H1 (cell line): Measurements from ENCODE around the gene TADA3.

Experiments
- CHD2 ChIP-seq: IDR thresholded peaks from 2 replicates; pipeline ENCODE4 v1.6.1; 2012; ENCODE audit warnings: low read length, improper control_type of control experiment
- EZH2 ChIP-seq: fragments of 200-600 bp; sonication (generic); IDR thresholded peaks from 2 replicates; pipeline ENCODE4 v1.7.1; 2012; ENCODE audit warnings: low read depth, mild to moderate bottlenecking, moderate library complexity, low read length, inconsistent platforms; ENCODE audit not compliant: severe bottlenecking
- RAD21 ChIP-seq, 2 experiments: IDR thresholded peaks in 1 of 2; conservative IDR thresholded peaks in 1 of 2; 2 replicates each; pipeline ENCODE4 v1.6.1; 2011; ENCODE audit warnings: low read depth in 2 of 2, low read length in 2 of 2, improper control_type of control experiment in 1 of 2, inconsistent platforms in 1 of 2, mild to moderate bottlenecking in 1 of 2, moderate library complexity in 1 of 2
- SP2 ChIP-seq: IDR thresholded peaks from 2 replicates; pipeline ENCODE4 v1.6.1; 2012; ENCODE audit warnings: mild to moderate bottlenecking, low read length, inconsistent platforms
- TCF12 ChIP-seq: IDR thresholded peaks from 2 replicates; pipeline ENCODE4 v1.6.1; 2011; ENCODE audit warnings: low read depth, mild to moderate bottlenecking, low read length
- TF ChIP-seq, protein P1 (sequence below): IDR thresholded peaks from 2 replicates; pipeline ENCODE4 v1.6.1; 2012; ENCODE audit warnings: inconsistent platforms
- TF ChIP-seq, protein P2 (sequence below): IDR thresholded peaks from 2 replicates; pipeline ENCODE4 v1.6.1; 2011; ENCODE audit warnings: low read length, improper control_type of control experiment
- TF ChIP-seq, protein P3 (sequence below): fragments of 300-600 bp; sonication (generic); IDR thresholded peaks from 2 replicates; pipeline ENCODE4 v1.7.1; 2012; ENCODE audit warnings: low read length, moderate library complexity, mild to moderate bottlenecking, inconsistent platforms; ENCODE audit not compliant: insufficient replicate concordance
- TF ChIP-seq, protein P4 (sequence below), 3 experiments: IDR thresholded peaks; 1 replicate in 2 of 3; 2 replicates in 1 of 3; pipeline versions ENCODE4 v1.5.1 to v1.6.1; 2011; ENCODE audit warnings: low read length in 3 of 3, mild to moderate bottlenecking in 3 of 3, inconsistent platforms in 2 of 3, low read depth in 1 of 3, moderate library complexity in 1 of 3; ENCODE audit not compliant: insufficient read depth in 1 of 3; ENCODE audit errors: control extremely low read depth in 1 of 3

DNA sequence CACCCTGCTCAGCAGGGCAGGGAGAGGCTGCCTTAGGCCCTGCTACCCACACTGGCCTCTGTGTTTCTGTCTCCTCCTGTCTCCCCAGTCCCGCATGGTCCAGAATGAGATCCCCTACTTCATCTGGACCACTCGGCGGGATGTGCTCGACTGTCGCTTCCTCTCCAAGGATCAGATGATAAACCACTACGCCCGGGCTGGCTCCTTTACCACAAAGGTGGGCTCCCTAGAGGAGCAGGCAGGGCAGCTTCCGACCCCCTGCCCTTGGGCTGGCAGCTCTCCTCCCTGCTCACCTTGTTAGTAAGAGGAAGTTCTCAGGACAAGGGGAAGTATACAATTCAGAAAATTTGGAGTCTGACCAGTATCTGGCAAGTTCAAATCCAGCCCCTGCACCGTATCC, 23.7 kb upstream of the TADA3 start:
- TF ChIP-seq, protein P1, sequence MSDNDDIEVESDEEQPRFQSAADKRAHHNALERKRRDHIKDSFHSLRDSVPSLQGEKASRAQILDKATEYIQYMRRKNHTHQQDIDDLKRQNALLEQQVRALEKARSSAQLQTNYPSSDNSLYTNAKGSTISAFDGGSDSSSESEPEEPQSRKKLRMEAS = no peak
- TF ChIP-seq, protein P2, sequence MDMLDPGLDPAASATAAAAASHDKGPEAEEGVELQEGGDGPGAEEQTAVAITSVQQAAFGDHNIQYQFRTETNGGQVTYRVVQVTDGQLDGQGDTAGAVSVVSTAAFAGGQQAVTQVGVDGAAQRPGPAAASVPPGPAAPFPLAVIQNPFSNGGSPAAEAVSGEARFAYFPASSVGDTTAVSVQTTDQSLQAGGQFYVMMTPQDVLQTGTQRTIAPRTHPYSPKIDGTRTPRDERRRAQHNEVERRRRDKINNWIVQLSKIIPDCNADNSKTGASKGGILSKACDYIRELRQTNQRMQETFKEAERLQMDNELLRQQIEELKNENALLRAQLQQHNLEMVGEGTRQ = no peak
- TF ChIP-seq RAD21 (IDR thresholded peaks at IDR 0.05 in 1 of 2, conservative IDR thresholded peaks at IDR 0.05 in 1 of 2; ENCODE audit: low read depth in 2 of 2, low read length in 2 of 2) (no peak), SP2 (no peak), CHD2 (no peak), EZH2 (no peak), TCF12 (no peak)
- TF ChIP-seq, protein P3, sequence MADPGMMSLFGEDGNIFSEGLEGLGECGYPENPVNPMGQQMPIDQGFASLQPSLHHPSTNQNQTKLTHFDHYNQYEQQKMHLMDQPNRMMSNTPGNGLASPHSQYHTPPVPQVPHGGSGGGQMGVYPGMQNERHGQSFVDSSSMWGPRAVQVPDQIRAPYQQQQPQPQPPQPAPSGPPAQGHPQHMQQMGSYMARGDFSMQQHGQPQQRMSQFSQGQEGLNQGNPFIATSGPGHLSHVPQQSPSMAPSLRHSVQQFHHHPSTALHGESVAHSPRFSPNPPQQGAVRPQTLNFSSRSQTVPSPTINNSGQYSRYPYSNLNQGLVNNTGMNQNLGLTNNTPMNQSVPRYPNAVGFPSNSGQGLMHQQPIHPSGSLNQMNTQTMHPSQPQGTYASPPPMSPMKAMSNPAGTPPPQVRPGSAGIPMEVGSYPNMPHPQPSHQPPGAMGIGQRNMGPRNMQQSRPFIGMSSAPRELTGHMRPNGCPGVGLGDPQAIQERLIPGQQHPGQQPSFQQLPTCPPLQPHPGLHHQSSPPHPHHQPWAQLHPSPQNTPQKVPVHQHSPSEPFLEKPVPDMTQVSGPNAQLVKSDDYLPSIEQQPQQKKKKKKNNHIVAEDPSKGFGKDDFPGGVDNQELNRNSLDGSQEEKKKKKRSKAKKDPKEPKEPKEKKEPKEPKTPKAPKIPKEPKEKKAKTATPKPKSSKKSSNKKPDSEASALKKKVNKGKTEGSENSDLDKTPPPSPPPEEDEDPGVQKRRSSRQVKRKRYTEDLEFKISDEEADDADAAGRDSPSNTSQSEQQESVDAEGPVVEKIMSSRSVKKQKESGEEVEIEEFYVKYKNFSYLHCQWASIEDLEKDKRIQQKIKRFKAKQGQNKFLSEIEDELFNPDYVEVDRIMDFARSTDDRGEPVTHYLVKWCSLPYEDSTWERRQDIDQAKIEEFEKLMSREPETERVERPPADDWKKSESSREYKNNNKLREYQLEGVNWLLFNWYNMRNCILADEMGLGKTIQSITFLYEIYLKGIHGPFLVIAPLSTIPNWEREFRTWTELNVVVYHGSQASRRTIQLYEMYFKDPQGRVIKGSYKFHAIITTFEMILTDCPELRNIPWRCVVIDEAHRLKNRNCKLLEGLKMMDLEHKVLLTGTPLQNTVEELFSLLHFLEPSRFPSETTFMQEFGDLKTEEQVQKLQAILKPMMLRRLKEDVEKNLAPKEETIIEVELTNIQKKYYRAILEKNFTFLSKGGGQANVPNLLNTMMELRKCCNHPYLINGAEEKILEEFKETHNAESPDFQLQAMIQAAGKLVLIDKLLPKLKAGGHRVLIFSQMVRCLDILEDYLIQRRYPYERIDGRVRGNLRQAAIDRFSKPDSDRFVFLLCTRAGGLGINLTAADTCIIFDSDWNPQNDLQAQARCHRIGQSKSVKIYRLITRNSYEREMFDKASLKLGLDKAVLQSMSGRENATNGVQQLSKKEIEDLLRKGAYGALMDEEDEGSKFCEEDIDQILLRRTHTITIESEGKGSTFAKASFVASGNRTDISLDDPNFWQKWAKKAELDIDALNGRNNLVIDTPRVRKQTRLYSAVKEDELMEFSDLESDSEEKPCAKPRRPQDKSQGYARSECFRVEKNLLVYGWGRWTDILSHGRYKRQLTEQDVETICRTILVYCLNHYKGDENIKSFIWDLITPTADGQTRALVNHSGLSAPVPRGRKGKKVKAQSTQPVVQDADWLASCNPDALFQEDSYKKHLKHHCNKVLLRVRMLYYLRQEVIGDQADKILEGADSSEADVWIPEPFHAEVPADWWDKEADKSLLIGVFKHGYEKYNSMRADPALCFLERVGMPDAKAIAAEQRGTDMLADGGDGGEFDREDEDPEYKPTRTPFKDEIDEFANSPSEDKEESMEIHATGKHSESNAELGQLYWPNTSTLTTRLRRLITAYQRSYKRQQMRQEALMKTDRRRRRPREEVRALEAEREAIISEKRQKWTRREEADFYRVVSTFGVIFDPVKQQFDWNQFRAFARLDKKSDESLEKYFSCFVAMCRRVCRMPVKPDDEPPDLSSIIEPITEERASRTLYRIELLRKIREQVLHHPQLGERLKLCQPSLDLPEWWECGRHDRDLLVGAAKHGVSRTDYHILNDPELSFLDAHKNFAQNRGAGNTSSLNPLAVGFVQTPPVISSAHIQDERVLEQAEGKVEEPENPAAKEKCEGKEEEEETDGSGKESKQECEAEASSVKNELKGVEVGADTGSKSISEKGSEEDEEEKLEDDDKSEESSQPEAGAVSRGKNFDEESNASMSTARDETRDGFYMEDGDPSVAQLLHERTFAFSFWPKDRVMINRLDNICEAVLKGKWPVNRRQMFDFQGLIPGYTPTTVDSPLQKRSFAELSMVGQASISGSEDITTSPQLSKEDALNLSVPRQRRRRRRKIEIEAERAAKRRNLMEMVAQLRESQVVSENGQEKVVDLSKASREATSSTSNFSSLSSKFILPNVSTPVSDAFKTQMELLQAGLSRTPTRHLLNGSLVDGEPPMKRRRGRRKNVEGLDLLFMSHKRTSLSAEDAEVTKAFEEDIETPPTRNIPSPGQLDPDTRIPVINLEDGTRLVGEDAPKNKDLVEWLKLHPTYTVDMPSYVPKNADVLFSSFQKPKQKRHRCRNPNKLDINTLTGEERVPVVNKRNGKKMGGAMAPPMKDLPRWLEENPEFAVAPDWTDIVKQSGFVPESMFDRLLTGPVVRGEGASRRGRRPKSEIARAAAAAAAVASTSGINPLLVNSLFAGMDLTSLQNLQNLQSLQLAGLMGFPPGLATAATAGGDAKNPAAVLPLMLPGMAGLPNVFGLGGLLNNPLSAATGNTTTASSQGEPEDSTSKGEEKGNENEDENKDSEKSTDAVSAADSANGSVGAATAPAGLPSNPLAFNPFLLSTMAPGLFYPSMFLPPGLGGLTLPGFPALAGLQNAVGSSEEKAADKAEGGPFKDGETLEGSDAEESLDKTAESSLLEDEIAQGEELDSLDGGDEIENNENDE = no peak
- TF ChIP-seq, protein P4, sequence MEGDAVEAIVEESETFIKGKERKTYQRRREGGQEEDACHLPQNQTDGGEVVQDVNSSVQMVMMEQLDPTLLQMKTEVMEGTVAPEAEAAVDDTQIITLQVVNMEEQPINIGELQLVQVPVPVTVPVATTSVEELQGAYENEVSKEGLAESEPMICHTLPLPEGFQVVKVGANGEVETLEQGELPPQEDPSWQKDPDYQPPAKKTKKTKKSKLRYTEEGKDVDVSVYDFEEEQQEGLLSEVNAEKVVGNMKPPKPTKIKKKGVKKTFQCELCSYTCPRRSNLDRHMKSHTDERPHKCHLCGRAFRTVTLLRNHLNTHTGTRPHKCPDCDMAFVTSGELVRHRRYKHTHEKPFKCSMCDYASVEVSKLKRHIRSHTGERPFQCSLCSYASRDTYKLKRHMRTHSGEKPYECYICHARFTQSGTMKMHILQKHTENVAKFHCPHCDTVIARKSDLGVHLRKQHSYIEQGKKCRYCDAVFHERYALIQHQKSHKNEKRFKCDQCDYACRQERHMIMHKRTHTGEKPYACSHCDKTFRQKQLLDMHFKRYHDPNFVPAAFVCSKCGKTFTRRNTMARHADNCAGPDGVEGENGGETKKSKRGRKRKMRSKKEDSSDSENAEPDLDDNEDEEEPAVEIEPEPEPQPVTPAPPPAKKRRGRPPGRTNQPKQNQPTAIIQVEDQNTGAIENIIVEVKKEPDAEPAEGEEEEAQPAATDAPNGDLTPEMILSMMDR (IDR thresholded peaks at IDR 0.05; ENCODE audit: control extremely low read depth in 1 of 3, insufficient read depth in 1 of 3, low read depth in 1 of 3, low read length in 3 of 3) = no peak
